ENCODE measurements around the gene CCND3.
"Not testable (repeated sequence)": the region's sequence is repeated elsewhere in the genome, so short reads cannot be mapped to it uniquely, and the experiment has no call there.

Gene CCND3

GRCh38 chr6:41947581-41948220, 6.1 kb upstream of the CCND3 start:
- DNase-seq: no peak

DNA sequence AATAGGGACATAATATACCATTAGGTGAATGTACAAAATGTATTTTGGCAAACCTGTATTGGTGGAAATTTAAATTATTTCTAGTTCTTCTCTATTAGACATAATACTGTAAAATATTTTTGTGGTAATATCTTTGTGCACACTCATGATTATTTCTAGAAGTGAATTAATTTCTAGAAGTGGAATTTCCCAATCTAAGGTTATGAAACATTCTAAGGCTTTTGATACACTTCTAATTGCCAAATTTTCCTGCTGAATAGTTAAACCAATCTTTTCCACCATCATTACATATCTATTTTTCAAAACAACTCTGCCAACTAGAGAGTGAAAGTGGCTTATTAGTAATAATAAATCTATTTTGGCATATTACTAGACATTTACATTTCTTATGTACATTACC, 1.8 kb upstream of the CCND3 start:
- DNase-seq: no peak

- DNase-seq: not testable (repeated sequence)
These were observed 1.3 kb upstream of the CCND3 start for GRCh38 chr6:41942882-41943281.

DNA sequence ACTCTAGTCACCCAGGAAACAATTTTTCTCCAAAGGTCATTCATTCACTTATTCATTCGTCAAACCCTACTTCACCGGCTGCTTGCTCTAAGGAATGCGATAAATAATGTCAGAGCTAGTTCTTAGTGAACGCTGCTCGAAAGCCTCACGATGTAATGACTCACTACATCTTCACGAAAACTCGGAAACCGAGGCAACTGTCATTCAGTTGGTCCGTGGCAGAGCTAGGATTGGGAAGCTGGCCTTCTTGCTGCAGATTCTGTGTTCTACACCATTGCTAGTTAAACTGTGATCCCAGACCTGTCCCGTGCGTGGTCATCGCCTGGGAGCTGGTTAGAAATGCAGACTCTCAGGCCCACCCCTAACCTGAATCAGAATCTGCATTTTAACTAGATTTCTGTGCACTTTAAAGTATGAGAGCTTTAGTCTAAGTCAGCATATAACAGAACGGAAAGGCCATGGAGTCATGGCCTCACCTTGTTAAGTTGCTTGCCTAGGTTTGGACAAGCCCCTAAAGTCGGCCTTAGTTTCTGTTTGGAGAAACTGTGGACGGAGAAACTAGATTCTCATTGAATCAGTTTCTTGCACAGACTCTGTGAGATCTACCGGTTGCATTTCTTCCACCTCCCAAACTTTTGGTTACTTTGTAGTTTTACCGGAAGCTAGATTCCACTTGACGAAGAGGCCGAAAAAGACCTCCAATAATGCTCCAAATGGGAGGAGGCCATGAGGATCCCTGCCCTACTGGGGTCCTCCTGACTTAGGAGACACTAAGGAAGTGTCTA, 651 bp upstream of the CCND3 start:
- DNase-seq: no peak

GRCh38 chr6:41940759-41941279, 789 bp downstream of the CCND3 start:
- peak; percentile 20 for DNase-seq

- DNase-seq: peak; percentile 40
These were observed 1.5 kb downstream of the CCND3 start for GRCh38 chr6:41939848-41940758.

DNA sequence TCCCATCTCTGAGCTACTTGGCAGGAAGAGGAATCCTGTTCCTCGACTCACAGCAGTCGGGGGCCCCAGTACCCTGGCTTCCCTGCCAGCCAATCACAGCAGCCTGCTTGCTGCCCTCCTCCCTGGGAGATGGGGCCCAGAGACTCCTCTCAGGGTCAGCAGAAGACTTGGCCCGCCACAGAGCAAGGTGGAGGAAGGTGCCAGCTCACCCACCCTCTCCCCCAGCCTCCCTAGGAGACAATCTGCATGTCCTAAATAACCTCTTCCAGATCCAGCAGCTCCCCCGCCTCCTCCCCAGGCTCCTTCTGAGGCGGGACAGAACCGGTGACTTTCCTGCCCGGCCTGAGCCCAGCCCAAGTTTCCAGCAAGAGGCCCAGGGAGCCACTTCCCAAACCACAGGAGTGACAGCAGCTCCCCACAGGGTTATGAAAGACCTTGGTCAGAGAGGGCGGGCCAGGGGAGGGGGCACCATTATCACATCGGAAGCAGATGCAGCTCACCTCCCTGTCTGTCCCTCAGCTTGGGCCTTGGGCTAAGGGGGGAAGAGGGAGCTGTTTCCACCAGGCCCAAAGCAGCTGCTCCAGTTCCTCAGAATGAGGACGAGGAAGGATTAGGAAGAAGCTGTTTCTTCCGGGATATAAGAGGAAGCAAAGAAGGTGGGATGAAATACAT, 2.3 kb downstream of the CCND3 start:
- peak; percentile 23 for DNase-seq

DNA sequence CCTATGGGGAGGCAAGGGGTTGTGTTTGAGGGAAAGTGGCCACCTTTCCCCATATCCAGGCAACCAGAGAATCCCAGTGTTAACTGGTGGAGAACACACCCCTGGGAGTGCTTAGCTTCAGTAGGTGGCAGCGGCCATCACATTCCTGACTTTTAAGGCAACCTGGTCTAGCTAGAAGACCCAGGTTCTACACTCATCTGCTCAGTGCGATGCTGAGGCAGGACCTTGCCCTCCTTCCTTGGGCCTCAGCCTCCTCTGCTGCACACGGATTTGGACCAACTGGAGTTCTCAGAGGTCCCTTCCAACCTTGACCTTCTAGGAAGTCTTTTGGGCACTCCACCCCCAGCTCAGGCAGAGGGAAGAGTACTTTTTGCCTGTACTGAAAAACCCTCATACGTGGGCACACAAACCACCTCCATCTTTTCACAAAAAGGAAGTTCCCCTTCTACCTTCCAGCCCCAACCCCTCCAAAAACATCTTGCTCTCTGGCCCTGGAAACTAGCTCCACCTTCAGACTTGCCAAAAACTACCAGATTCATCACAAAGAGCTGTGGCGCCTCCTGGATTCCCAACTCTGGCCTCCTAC, 2.9 kb downstream of the CCND3 start:
- DNase-seq: no peak

GRCh38 chr6:41937861-41938574, 3.6 kb downstream of the CCND3 start:
- no peak for DNase-seq

DNA sequence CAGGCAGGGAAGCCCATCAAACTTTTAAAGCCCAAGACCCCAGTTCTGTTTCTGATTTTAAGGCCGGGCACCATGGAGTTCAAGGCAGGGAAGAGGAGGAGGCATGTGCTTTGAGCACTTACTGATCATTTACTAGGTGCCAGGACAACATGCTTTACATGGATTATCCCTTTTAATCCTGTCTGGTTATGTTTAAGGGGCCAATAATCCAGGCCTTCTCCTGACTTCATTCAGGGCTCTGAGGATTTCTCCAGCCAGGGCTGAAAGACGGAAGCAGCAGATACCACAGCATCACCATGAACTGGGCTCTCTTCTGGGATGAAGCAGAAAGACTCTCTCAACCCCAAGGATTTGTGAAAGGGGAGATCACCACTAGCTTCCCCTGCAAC, 4.1 kb downstream of the CCND3 start:
- no peak for DNase-seq

- peak; percentile 79 for DNase-seq
These were observed 5.4 kb downstream of the CCND3 start for GRCh38 chr6:41936073-41936837.

DNA sequence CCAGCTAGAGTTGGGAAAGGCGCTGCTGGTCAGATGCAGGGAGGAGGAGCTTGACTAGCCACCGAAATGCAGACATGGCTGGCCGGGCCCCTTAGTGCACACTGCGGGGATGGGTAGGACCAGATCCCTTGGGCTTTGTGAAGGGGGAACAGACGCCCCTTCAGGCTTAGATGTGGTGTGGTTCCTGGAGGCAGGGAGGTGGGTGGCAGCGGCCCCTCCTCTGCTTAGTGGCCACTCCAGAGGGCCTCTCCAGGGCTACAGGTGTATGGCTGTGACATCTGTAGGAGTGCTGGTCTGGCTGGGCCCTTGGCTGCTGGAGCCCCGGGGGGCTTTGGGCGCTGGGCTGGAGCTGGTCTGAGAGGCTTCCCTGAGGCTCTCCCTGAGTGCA, 5.9 kb downstream of the CCND3 start:
- DNase-seq: no peak

GRCh38 chr6:41935193-41935574, 6.4 kb downstream of the CCND3 start:
- DNase-seq: no peak

DNA sequence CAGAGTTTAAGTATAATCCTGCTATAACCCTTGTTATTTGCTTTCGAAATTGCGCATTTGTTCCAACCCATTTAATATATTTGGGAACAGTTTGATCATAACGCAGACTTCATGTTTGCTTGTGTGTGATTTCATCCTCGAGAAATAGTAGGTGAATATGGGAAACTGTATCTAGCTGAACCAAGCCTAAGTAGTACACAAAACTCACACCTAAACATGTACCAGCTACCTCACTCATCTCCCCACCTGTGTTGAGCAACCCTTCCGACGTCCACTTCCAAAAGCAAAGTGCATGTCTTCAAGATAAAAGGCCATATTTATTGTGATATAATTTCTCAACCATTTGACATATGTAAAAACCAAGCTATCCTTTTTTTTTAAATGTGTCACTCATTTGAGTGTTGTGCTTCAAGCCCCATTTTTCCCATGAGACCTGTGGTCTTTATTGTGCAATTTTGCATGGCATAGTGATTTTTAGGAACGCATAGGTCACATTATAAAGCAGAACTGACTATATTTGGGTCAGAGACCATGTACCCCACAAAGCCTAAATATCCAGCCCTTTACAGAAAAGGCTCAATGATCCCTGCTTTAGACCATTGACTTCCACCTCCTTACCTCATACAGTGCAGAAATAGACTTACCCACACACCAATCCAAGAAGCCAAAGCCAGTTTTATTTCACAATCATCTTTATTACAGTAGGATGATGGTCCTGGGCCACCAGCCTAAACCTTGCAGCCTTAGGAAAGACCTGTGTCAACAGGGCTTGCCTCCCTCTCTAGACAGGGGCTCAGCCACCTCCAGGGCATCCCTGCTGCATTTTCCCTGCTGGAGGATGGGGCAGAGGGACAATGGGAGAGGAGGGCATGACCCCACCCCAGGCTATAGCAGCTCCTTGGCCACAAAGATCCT, 7.1 kb downstream of the CCND3 start:
- DNase-seq: no peak

DNA sequence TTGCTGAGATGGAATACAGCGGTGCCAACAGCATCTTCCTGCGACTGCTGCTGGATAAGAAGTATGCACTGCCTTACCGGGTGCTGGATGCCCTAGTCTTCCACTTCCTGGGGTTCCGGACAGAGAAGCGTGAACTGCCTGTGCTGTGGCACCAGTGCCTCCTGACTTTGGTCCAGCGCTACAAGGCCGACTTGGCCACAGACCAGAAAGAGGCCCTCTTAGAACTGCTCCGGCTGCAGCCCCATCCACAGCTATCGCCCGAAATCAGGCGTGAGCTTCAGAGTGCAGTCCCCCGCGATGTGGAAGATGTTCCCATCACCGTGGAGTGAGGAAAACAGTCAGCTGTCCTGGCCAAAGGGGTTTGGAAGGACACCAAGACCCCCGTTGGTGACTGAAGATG, 9.2 kb downstream of the CCND3 start:
- no peak for DNase-seq

DNA sequence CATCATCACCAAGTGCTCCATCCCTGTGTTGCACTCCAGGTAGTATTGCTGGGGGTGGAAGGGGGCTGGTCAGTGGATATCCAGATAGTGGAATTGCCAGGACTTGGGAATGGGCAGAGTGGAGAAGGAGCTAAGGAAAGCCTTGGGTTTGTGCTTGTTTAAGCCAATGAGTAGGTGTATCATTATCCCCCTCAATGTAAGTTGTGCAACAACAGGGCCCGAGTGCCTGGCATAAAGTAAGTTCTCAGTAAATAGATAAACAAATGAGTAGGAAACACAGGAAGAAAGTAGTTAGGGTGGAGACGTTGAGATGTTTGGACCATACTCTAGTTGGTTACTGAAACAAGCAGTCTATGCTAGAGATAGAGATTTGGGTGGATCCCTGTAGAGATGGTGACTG, 9.8 kb downstream of the CCND3 start:
- no peak for DNase-seq

GRCh38 chr6:41929924-41930323, 11.7 kb downstream of the CCND3 start:
- DNase-seq: no peak

DNA sequence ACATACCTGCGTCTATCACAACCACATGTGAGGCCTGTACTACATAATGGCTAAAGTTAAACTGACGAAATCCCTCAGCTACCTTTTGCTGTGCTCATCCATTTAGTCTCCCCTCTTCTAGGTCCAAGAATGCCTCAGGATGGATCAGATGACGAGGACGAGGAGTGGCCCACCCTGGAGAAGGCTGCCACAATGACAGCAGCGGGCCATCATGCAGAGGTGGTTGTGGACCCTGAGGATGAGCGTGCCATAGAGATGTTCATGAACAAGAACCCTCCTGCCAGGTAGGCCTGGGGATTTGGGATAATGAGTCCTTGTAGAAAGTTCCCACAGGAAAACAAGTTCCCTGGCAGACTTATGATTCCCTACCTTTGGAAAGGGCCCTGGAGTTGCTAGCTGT, 14.4 kb downstream of the CCND3 start:
- no peak for DNase-seq

- DNase-seq: no peak
These were observed 19.5 kb downstream of the CCND3 start for GRCh38 chr6:41922154-41922553.

DNA sequence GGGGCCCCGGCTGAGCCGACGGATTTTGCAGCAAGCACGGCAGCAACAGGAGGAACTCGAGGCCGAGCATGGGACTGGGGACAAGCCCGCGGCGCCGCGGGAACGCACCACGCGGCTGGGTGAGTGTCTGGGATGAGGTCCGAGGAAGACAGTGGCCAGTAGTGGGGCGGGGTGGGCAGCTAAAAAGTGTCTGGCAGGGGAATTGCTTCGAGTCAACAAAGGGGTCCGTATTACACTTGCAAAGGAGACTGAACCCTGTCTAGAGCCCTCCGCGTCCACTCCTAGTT, 20.0 kb downstream of the CCND3 start:
- DNase-seq: no peak

Data from fibroblast of skin of back (primary cell).